SKM-1 treated with dmso at 0.1 percent for 144 hours (cell line): Measurements from ENCODE around the gene THRA.
A peak's percentile ranks its signal among the peaks of the same experiment; 100 is the strongest.
"Not testable (repeated sequence)": the region's sequence is repeated elsewhere in the genome, so short reads cannot be mapped to it uniquely, and the experiment has no call there.

Source experiments
- DNase-seq: peaks from one replicate; lab custom pipeline; 2025; ENCODE audit not compliant: unreplicated experiment; lab: John Stamatoyannopoulos, UW

The THRA gene

GRCh38 chr17:40112191-40112711 is 49.5 kb downstream of the THRA start:
- no peak for DNase-seq

GRCh38 chr17:40112718-40113109 is 49.9 kb downstream of the THRA start:
- no peak for DNase-seq

- DNase-seq = peak; percentile 92
Measured at GRCh38 chr17:40113110-40113906, 50.5 kb downstream of the THRA start.

- DNase-seq = no peak
Measured at GRCh38 chr17:40113907-40114245, 51.1 kb downstream of the THRA start.

GRCh38 chr17:40115101-40115436 is 52.3 kb downstream of the THRA start:
- no peak for DNase-seq

- peak; percentile 31 for DNase-seq
Measured at GRCh38 chr17:40121181-40122135, 58.7 kb downstream of the THRA start, which contains the start of gene MSL1. TSS of gene MSL1 (plus strand) at chr17:40121971. CDS start at chr17:40122613, 642 bp downstream.

- no peak for DNase-seq
Measured at GRCh38 chr17:40122136-40122998, 59.6 kb downstream of the THRA start.

- DNase-seq = peak; percentile 28
Measured at GRCh38 chr17:40122999-40123810, 60.4 kb downstream of the THRA start.

GRCh38 chr17:40123811-40124114 is 61.0 kb downstream of the THRA start:
- DNase-seq = no peak

GRCh38 chr17:40124279-40125141 is 61.7 kb downstream of the THRA start:
- DNase-seq = no peak

- no peak for DNase-seq
Measured at GRCh38 chr17:40129498-40129897, 66.7 kb downstream of the THRA start.

- DNase-seq = peak; percentile 96
Measured at GRCh38 chr17:40130352-40131042, 67.7 kb downstream of the THRA start.

- DNase-seq = no peak
Measured at GRCh38 chr17:40134184-40134583, 71.4 kb downstream of the THRA start.

- no peak for DNase-seq
Measured at GRCh38 chr17:40135817-40136216, 73.1 kb downstream of the THRA start.

- no peak for DNase-seq
Measured at GRCh38 chr17:40139566-40140058, 76.8 kb downstream of the THRA start.

- DNase-seq = not testable (repeated sequence)
Measured at GRCh38 chr17:40143166-40143565, 80.4 kb downstream of the THRA start.
